Bronchial smooth muscle cell (primary cell): ENCODE data around the gene RBMS2. TPM values are rescaled to one million over a fixed set of nuclear protein-coding genes. Genes with fewer than 3 reads are reported as not detected.

Source experiments
- total RNA-seq: library from RNA; depleted of rRNA; stranded (reverse); fragments of >200 nt; gene quantifications from 2 replicates; pipeline ENCODE4 v1.2.1, GENCODE V29; 2014

RBMS2 gene, protein sequence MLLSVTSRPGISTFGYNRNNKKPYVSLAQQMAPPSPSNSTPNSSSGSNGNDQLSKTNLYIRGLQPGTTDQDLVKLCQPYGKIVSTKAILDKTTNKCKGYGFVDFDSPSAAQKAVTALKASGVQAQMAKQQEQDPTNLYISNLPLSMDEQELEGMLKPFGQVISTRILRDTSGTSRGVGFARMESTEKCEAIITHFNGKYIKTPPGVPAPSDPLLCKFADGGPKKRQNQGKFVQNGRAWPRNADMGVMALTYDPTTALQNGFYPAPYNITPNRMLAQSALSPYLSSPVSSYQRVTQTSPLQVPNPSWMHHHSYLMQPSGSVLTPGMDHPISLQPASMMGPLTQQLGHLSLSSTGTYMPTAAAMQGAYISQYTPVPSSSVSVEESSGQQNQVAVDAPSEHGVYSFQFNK
- total RNA-seq: 9.3 and 9.5 TPM in 2 replicates

DNA sequence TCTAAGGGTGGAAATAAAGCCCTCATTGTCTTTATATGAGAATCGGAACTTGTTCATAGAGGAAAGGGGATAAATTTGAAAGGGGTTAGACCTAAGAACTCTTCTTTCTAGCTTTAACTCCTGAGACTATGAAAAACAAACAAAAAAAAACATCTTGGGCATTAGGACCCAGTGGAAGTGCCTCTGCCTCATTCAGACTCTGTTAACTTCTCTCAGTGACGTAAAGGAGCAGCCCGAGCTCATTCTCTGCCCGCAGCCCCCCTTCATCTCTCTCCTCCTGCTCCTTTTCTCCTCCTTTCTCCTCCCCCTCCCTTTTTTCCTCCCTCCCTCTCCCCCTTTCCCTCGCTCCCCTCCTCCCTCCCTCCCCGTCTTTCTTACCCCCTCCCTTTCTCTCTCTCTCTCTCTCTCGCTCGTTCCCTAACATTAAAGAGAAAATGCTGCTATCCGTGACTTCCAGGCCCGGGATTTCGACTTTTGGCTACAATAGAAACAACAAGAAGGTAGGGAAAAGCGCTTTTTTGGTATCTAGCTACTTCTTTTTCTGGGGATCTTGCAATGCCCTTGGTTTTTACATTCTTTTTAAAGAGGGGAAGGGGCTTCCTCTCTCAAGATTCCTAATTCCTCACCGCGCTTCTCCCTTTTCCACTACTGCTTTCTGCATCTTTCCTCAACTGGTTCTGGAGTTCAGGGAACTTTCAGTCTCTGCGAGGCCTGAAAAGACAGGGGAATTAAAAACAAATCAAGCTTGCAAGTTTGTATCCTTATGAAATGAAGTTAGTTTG, at the start of gene RBMS2:
Gene RBMS2, plus strand, starts transcription at position 231 of the 782 bp plus-strand sequence. Its CDS starts 204 bp downstream, at position 435.

DNA sequence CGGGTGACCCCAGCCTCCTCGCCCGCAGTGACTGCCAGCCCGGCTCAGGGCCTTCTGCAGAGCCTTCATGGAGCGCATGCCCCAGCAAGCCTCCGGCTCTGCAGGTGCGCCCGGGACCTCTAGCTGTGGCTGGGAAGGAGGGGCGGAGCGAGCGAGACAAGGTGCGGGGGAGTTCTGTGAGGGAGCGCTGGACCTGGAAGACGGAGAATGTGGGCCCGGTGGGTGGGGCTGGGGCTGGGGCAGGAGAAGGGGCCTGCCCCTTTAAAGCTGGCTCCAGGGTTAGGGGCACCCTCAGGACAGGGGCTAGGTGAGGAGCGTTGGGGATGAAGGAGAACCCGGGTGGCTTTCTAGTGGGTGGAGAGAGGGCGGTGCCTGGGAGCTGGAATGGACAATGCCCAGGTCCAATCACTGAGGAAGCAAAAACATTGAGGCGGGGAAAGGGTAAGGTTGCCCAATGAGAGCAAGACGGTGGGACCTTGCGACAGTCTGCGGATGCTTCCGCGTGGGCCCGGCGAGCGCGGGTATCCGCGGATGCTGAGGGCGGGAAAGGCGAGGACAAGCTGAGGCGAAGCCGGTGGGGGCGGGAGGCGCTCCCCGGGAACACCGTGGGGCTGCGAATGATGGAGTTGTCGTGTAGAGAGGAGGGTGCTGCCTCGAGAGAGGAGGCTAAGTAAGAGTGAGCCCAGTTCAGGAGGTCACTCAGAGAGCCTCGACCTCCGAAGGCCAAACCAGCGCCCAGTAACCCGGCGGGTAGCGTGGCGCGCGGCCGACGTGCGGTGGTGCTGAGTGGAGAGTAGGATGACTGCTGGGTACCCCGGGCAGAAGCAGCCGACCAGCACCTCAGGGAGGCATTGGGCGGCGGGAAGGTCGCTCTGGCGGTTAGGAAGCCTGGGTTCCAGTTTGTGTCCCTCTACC, 33.3 kb upstream of the RBMS2 start, which contains the start of gene GLS2:
Gene GLS2, minus strand, starts transcription at position 121 of the 915 bp plus-strand sequence. Its CDS starts 43 bp downstream, at position 78.

DNA sequence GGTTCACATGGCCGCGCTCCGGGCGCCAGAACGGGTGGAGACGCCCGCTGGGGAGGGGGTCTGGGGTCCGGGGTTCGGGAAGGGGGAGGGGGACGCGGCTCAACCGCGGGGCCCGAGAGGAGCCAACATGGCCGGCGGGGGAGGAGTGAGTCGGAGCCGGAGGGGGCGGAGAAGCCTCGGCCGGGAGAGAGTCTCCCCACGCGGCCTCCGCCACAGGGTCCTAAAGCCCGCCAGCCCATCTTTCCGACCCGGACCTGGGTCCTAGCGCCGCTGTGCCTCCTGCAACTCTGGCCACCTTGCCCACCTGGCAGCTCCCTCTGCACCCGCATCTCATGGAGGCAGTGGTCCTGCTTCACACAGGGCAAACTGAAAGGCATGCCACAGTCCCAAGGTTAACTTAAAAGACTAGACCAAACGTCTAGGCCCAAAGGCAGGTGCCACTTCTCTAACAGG, 108.6 kb downstream of the RBMS2 start, which contains the start of gene BAZ2A:
Gene BAZ2A, minus strand, starts transcription at position 147 of the 453 bp plus-strand sequence. CDS start 12,796 bp downstream, outside the sequence.

Other genes with a start within 250 kb of the RBMS2 start
- gene CS, start 221.5 kb upstream of the RBMS2 start, total RNA-seq: 55.3 and 69.0 TPM in 2 replicates
- gene CNPY2, start 205.8 kb upstream of the RBMS2 start, total RNA-seq: 68.4 and 84.2 TPM in 2 replicates
- gene PAN2, start 187.8 kb upstream of the RBMS2 start, total RNA-seq: 21.8 and 27.2 TPM in 2 replicates
- gene IL23A, start 182.9 kb upstream of the RBMS2 start, total RNA-seq: 0.09 TPM in 1 of 2 replicates, not detected in the other
- gene STAT2, start 161.7 kb upstream of the RBMS2 start, total RNA-seq: 276 and 289 TPM in 2 replicates
- gene APOF, start 159.0 kb upstream of the RBMS2 start, total RNA-seq: not detected in 2 replicates
- gene TIMELESS, start 72.4 kb upstream of the RBMS2 start, total RNA-seq: 2.5 and 4.1 TPM in 2 replicates
- not detected in 2 replicates for gene MIP, start 67.2 kb upstream of the RBMS2 start, total RNA-seq
- 0.94 and 1.6 TPM in 2 replicates for gene SPRYD4, start 53.2 kb upstream of the RBMS2 start, total RNA-seq
- 0.09 and 0.16 TPM in 2 replicates for gene GLS2, start 33.7 kb upstream of the RBMS2 start, total RNA-seq
- gene BAZ2A, start 108.5 kb downstream of the RBMS2 start, total RNA-seq: 12.3 and 13.1 TPM in 2 replicates
- gene ATP5F1B, start 124.2 kb downstream of the RBMS2 start, total RNA-seq: 373 and 497 TPM in 2 replicates
- gene PTGES3, start 166.5 kb downstream of the RBMS2 start, total RNA-seq: 28.2 and 42.7 TPM in 2 replicates
- gene NACA, start 203.5 kb downstream of the RBMS2 start, total RNA-seq: 1,375 and 1,523 TPM in 2 replicates
- gene PRIM1, start 230.5 kb downstream of the RBMS2 start, total RNA-seq: 3.6 and 6.1 TPM in 2 replicates
- 0.16 and 1.5 TPM in 2 replicates for gene HSD17B6, start 241.5 kb downstream of the RBMS2 start, total RNA-seq